T-helper 9 cell (primary cell): ENCODE data around the gene NCOA5.

Experiments
- DNase-seq: peaks from one replicate; pipeline ENCODE4 v3.0.0-alpha.2; 2020

The NCOA5 gene

GRCh38 chr20:46013322-46013828 lies 76.4 kb downstream of the NCOA5 start:
- no peak for DNase-seq

DNA sequence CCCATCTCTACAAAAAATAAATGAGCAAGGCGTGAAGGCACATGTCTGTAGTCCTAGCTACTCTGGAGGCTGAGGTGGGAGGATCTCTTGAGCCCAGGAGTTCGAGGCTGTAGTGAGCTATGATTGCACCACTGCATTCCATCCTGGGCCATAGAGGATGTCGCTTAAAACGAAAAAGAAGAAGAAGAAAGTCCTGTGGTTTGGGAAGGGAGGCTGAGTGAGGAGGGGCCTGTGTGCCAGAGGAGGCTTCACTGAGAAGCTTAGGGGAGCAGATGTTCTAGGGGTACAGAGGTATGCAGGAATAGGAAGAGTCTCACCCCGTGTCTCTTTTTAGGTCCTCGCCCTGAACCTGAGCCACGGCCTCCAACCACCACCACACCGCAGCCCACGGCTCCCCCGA lies 76.8 kb downstream of the NCOA5 start:
- no peak for DNase-seq

DNA sequence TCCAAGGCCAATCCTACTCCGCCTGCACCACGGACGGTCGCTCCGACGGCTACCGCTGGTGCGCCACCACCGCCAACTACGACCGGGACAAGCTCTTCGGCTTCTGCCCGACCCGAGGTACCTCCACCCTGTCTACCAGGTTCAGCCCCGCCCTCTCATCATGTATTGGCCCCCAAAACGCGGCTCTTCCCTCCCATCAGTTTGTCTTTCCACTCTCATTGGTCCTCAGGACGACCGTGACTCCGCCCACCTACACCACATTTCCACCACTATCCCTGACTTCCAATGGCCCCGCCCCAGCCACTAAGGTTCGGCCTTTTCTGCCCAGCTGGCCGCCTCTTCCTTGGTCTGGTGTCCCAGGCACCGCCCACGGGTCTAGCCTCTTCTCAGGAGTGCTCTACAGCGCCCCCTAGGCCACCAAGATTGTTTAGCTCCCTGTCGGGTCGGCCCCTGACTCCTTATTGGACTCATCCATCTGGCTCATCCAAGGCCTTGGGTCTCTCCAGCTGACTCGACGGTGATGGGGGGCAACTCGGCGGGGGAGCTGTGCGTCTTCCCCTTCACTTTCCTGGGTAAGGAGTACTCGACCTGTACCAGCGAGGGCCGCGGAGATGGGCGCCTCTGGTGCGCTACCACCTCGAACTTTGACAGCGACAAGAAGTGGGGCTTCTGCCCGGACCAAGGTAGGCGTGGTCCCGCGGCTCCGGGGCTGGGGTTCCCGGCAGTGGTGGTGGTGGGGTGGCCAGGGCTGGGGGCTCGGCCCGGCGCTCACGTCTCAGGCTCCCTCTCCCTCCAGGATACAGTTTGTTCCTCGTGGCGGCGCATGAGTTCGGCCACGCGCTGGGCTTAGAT lies 77.9 kb downstream of the NCOA5 start:
- DNase-seq = no peak
